GM19397 (cell line): Measurements from ENCODE around the gene SCAMP2.

Source experiments
- ATAC-seq: cut with Tn5 transposase; IDR thresholded peaks from one replicate; pipeline ENCODE4 v1.9.1; 2021; ENCODE audit warnings: mild to moderate bottlenecking, moderate library complexity; ENCODE audit not compliant: unreplicated experiment

Gene SCAMP2

GRCh38 chr15:74839526-74840395 lies 33.4 kb downstream of the SCAMP2 start:
- no peak for ATAC-seq

DNA sequence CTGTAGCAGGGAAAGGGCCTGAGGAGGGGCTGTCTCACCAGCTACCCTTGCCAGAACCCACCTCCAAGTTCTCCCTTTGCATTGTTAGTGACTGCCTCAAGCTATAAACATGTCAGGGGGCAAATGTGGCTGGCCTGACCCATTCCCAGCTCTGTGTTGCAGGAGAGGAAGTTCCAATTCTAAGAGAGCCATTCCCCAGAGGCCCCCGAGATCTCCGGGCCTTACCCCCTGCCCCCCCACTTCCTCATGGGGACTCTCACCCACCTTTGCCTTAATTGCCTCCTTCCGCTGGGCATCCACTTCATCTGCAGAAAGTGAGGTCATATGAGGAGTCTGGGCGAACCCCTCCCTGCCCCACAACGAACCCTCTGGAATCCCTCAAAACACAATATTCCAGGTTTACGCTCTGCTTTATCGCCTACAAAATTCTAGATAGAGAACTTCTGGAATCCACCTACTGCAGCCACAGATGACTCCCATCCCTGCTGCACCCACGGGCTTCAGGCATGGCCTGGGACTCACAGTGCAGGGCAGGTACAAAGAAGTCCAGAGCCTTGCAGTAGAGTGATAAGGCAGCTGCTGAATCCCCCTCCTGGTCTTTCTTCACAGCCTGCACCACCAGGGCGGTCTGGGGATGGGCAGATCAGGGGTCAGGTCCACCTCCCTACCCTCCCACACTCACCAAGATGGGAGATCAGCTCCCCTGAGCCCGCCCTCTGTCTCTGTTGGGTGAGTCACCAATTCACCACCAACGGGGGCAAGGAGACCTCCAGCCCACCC lies 34.2 kb downstream of the SCAMP2 start:
- ATAC-seq = no peak

DNA sequence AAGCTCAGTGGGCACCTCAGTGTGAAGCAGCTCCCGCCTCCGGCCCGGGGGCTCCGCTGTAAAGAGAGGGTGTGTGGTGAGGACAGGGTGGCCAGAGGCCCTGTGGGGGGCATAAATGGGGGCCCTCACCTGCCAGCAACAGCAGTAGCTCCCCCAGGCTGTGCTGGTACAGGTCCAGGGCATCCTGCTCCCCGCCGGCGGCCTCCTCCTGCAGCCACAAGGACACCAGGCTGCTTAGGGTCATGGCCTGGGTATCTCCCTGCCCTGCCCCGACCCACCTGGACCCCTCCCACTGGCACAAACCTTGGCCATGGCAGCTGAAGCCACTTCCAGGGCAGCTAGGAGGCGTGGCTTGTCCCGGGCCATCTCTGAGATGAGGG lies 35.0 kb downstream of the SCAMP2 start:
- no peak for ATAC-seq

DNA sequence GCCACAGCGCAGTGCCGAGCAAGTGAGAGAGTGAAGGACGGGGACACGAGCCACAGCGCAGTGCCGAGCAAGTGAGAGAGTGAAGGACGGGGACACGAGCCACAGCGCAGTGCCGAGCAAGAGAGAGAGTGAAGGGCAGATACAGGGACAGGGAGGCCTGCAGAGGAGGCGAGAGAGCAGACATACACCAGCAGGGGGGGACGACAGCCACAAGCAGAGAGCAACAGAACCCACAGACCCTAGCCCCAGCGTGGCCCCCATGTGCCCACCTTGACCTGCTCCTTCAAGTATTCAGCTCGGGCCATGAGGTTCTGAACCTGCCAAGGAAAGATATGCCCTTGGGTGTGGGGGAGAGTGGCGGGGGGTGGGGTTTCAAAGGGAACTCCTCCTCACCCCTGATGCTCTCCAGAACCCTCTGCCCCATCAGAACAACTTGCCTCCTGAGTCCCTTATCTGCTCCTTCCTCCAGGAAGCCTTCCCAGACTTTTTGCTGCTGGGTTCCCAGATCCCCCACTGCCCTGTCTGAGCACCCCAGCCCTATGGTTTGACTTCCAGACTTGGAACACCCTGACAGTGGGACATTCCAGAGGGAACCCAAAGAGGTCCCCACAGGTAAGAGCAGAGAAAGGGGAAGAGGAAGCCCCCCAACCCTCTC lies 35.6 kb downstream of the SCAMP2 start:
- ATAC-seq = no peak

GRCh38 chr15:74836846-74837245 lies 36.3 kb downstream of the SCAMP2 start:
- no peak for ATAC-seq

GRCh38 chr15:74835312-74835823 lies 37.8 kb downstream of the SCAMP2 start:
- no peak for ATAC-seq

- no peak for ATAC-seq
These were observed 39.6 kb downstream of the SCAMP2 start for GRCh38 chr15:74833376-74834107.

GRCh38 chr15:74832826-74833225 lies 40.3 kb downstream of the SCAMP2 start:
- no peak for ATAC-seq

DNA sequence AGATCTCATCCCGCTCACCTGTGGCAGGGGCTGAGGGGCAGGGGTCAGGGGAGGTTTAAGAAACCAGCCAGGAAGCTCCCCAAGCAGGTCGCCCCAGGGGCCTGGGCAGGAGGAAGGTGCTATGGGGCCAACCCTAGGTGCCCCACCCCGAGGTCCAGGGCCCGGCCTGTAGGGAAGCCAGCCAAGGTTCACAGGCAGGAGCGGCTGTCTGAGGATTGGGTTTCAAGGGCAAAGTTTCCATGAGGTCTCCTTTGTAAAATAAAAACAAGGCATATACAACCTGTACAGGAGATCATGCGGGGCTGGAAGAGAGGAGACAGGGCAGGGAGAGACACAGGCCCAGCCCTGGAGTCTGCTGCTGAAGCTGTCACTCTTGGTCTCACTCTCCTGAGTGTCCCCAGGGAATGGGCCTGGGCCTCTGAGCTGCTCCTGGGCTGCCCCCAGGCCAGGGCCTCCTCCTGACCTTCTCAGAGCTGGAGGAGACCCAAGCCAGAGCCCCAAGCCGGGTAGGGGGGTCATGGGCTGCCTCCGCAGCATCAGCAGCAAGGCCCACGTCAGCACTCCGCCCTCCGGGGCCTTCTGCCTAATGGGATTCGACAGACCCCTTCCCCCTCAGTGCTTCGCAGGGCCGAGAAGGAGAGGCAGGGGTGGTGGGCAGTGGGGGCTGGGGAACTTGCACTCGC lies 41.2 kb downstream of the SCAMP2 start:
- ATAC-seq = no peak

GRCh38 chr15:74830868-74831267 lies 42.3 kb downstream of the SCAMP2 start:
- no peak for ATAC-seq

DNA sequence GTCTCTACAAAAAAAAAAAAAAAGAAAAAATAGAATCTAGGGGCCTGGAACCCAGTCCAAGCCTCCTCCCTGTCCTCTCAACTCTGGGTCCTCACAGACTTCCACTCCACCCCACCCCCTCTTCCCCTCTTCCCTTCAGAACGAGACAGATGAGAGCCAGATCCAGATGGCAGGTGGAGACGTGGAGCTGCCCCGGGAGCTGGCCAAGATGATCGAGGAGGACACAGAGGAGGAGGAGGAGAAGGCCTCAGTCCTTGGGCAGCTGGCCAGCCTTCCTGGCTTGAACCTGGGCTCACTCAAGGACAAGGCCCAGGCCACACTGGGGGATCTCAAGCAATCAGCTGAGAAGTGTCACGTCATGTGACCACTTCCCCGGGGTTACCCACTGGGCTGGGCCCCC lies 43.2 kb downstream of the SCAMP2 start:
- no peak for ATAC-seq

- ATAC-seq = no peak
These were observed 43.7 kb downstream of the SCAMP2 start for GRCh38 chr15:74829486-74829885.

GRCh38 chr15:74828835-74829234 lies 44.3 kb downstream of the SCAMP2 start:
- no peak for ATAC-seq

GRCh38 chr15:74827614-74828013 lies 45.6 kb downstream of the SCAMP2 start:
- no peak for ATAC-seq

DNA sequence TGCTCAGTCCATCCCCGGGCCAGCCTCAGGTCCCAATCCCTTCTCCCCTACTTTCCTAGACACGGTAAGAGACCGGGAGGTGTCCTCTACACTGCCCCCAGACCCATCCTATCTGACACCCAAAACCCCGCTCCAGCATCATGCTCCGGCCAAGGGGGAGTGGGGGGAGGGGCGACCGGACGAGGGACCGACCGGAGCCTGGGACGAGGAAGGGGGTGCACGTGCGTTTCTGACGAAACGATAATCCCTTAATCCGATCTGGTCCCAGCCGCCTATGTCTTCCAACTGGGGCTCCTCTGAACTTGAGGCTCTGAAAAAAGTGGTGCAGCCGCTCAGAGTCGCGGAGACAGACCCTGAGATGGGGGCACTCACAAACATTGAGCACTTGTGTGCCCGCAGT lies 46.2 kb downstream of the SCAMP2 start:
- no peak for ATAC-seq

- ATAC-seq = no peak
These were observed 46.8 kb downstream of the SCAMP2 start, which contains the start of gene CPLX3 for GRCh38 chr15:74826364-74826819. CPLX3 (plus strand) TSS chr15:74826627; CDS start chr15:74826704, 77 bp downstream.

- no peak for ATAC-seq
These were observed 47.3 kb downstream of the SCAMP2 start for GRCh38 chr15:74825866-74826265.

DNA sequence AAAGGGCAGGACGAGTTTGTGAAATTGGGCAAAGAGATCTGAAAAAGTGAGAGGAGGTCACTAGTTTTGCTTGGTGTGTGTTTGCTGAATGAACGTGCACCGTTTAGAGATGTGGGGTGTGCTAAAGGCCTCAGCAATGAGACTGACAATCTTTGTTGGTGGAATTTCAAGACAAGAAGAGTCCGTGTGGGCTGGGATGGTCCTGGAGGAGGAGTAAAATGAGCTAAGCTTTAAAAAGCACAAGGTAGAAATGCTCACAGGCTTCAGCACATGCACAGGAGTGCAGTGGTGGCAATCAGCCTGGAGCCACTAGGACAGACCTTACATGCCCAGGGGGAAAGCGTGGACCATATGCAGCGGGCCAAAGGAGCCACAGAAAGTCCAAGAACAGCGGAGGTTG lies 48.2 kb downstream of the SCAMP2 start:
- no peak for ATAC-seq

GRCh38 chr15:74823324-74823723 lies 49.8 kb downstream of the SCAMP2 start:
- ATAC-seq = no peak

DNA sequence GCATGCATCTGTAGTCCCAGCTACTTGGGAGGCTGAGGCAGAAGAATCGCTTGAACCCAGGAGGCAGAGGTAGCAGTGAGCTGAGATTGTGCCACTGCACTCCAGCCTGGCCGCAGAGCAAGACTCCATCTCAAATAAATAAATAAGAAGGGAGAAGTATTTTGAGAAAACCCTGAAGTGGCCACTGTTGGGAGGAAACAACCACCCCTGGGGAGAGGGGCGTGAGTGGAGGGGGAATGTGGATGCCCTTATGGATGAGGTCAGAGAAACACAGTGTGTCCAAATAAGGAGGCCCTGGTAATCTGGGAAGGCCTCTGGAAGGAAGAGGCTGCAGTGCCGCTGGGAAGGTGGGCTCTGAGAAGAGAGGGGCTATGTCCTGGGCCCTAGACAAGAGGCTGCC lies 50.9 kb downstream of the SCAMP2 start:
- no peak for ATAC-seq
